ENCODE data around the gene PGLYRP2.

The PGLYRP2 gene

DNA sequence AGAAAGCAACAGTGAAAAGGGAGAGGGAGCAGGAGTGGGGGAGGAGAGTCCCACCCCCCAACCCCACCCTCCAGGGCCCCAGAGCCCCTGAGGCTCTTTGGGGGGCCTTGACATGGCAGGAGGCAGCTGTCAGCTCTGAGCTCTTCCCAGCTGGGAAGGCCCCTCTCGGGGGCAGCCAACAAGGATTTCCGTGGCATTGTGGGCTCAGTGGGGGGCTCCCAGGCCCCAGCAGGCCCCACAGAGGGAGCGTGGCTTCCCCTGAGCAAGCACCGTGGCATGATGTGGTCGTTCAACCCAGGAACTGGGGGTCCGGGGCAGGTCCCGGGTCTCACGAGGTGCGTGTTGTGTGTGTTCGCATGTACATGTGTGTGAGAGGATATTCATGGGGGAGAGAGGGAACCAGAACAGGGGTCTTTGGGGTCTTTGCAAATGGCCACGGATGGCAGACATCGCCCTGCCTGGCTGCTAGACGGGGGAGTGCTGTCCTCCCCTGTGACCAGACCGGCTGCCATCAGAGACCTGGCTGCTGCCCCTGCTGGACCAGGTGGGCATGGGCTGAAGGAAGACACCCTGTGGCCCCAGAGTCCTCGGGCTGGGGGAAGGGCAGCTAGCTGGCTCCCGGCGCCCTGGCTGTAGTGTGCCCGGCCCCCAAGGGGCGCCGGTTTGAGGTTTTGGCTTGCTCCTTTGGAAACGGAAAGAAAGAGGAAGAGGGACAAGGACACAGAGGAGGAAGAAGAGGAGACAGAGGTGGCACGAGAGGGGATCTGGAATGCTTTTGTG, 56.8 kb downstream of the PGLYRP2 start:
- no peak for DNase-seq

DNA sequence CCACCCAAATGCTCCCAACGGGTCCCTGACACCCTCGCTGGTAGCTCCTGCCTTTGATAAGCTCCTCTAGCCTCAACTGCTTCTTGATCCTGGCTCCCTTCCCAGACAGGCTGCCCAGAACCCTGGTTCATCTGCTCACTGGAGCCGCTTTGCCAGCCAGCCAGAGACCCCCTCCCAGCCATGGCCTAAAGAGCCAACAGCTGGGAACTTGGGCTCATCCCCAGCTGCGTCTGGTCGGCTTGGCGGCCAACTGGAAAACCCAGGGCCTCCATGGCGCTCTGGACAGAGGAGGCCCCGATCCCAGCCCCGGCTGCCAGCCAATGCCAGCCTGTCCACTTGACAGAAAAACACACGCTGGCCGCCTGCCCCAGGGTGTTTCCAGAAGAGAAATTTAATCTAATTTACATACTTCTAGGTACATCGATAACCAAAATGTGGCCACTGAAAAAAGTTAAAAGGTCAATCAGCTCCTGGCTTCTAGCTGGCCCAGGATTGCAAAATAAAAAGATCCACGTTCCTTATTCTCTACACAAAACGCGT, 57.5 kb downstream of the PGLYRP2 start:
- DNase-seq: no peak

DNA sequence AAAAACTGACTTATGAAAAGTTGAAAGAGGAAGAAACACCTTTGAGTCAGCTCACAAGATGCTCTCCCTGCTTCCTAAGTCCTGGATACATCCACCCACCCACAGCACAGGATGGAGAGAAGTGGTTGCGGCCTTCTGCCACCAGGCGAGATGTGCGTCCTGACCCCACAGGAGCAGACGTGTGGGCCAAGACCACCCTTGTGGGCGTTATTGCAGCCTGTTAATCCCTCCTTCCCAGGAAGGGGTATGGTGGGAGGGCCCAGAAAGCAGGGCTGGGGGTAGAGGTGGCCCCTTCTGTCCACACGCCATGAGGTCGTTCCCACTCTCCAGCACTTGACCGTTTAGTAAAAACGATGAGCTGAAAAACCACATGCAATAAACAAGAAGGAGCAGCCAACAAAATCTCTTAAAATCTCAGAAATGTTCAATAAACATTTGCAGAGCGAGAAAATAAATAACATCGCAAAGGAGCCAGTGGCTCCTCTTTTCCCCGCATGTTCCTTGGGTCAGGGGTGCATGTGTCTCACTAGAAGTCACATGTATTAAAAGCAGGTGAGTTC, 58.1 kb downstream of the PGLYRP2 start:
- DNase-seq: no peak

DNA sequence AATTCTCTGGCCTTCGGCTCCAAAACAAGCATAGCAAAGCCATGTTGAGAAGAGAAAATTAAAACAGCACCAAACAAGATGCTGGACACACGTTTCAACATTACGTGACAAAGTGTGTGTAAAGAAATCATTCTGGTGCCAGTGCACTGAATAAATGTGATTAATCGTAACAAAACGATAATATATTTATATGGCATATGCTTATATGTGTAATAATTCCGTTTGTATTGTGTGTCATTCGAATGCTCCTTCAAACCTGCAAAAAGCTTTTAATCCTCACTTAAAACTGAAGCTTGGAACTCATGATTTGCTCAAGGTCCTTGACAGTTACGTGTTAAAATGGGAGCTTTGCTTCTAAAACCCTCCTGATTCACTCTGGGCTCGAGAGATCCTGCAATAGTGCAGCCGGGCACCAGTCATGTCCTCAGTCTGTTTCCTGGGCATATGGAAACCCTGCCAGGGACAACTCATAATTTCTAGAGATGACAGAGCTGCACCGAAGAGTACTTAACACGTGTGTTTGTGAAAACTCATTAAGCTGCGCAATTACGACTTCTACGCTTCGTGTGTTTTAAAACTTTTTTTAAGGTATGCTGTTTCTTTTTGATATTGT, 59.8 kb downstream of the PGLYRP2 start:
- DNase-seq: no peak

All from activated CD8-positive, alpha-beta memory T cell treated with anti-CD3 and anti-CD28 coated beads, Interleukin-2, amount 50 U/mL, for 48 hours (primary cell).